ENCODE results near the gene WARS2.

GRCh38 chr1:119188926-119189325 is 48.5 kb upstream of the WARS2 start:
- TF ChIP-seq ZC3H11A (IDR thresholded peaks at IDR 0.05) (no peak), EP300 (IDR thresholded peaks at IDR 0.05) (no peak), USF2 (IDR thresholded peaks at IDR 0.05) (no peak), CTCF (IDR thresholded peaks at IDR 0.05) (no peak)
